ENCODE data around the gene RSPH4A.

Gene RSPH4A

DNA sequence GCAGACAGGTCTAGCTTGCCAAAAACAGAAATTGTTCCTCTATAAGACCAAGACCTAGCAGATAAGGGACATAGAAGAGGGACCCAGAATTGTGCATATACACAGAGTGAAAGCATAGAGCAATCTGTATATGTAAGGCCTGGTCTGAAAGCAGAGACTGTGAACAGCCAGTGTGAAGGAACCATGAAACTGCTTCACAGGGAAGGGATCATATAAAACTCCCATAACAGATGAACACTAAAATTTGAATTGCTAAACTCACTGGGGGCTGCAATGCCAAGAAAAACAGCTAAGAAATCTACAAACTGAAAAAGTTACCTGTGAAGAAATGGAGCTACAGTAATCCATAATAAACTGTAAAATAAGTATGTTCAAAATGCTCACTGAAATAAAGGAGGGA, 45.3 kb downstream of the RSPH4A start:
- peaks cover 9 to 26% of the 10 kb centered on the region in 2 experiments for H3K36me3 ChIP-seq (ENCODE audit: control insufficient read depth in 2 of 2, insufficient read depth in 1 of 2, low read length in 2 of 2)
- no peak overlapping the region for H3K27ac ChIP-seq (ENCODE audit: extremely low read depth, low read depth, low read length)
- no peaks in the 10 kb centered on the region for H3K9me3 ChIP-seq (ENCODE audit: control insufficient read depth, insufficient read depth, low read depth, low read length)
- CTCF ChIA-PET, result interaction anchor here (0.9 to 1.3 kb wide), 3 partner anchors 11 to 17 kb away, joined by 3 to 4 read pairs (median 3); no protein-coding TSS in a partner anchor
- H3K4me3 ChIP-seq (ENCODE audit: low read depth, low read length), result no peak overlapping the region
- peaks cover 3% of the 10 kb centered on the region; the same call in 1 of the 2 replicates for H3K4me1 ChIP-seq (ENCODE audit: control insufficient read depth, insufficient read depth, low read length)
- TF ChIP-seq ZNF140 (tag by site-specific recombination; IDR thresholded peaks at IDR 0.05) (no peak), ZBTB7A (tag by site-specific recombination; IDR thresholded peaks at IDR 0.05; ENCODE audit: low read depth) (no peak), ZNF239 (tag by site-specific recombination; IDR thresholded peaks at IDR 0.05) (no peak), TRIM28 (IDR thresholded peaks at IDR 0.05; ENCODE audit: borderline replicate concordance, low read length) (no peak), ZNF610 (tag by site-specific recombination; IDR thresholded peaks at IDR 0.05; ENCODE audit: borderline replicate concordance) (no peak), GFI1B (tag by site-specific recombination; IDR thresholded peaks at IDR 0.05) (no peak), ZNF549 (tag by site-specific recombination; IDR thresholded peaks at IDR 0.05) (no peak), HOXC10 (CRISPR knock-in tag; IDR thresholded peaks at IDR 0.05) (no peak), ZNF146 (tag by site-specific recombination; IDR thresholded peaks at IDR 0.05) (no peak), ZNF473 (tag by site-specific recombination; IDR thresholded peaks at IDR 0.05) (no peak), ZNF423 (tag by site-specific recombination; IDR thresholded peaks at IDR 0.05) (no peak), ZNF791 (tag by site-specific recombination; IDR thresholded peaks at IDR 0.05) (no peak), ZNF677 (tag by site-specific recombination; IDR thresholded peaks at IDR 0.05) (no peak), ZNF184 (tag by site-specific recombination; IDR thresholded peaks at IDR 0.05) (no peak)
- TF ChIP-seq, protein P1, sequence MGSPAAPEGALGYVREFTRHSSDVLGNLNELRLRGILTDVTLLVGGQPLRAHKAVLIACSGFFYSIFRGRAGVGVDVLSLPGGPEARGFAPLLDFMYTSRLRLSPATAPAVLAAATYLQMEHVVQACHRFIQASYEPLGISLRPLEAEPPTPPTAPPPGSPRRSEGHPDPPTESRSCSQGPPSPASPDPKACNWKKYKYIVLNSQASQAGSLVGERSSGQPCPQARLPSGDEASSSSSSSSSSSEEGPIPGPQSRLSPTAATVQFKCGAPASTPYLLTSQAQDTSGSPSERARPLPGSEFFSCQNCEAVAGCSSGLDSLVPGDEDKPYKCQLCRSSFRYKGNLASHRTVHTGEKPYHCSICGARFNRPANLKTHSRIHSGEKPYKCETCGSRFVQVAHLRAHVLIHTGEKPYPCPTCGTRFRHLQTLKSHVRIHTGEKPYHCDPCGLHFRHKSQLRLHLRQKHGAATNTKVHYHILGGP (tag by site-specific recombination; IDR thresholded peaks at IDR 0.05), result no peak
- TF ChIP-seq, protein P2, sequence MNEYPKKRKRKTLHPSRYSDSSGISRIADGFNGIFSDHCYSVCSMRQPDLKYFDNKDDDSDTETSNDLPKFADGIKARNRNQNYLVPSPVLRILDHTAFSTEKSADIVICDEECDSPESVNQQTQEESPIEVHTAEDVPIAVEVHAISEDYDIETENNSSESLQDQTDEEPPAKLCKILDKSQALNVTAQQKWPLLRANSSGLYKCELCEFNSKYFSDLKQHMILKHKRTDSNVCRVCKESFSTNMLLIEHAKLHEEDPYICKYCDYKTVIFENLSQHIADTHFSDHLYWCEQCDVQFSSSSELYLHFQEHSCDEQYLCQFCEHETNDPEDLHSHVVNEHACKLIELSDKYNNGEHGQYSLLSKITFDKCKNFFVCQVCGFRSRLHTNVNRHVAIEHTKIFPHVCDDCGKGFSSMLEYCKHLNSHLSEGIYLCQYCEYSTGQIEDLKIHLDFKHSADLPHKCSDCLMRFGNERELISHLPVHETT (tag by site-specific recombination; IDR thresholded peaks at IDR 0.05), result no peak
- TF ChIP-seq, protein P3, sequence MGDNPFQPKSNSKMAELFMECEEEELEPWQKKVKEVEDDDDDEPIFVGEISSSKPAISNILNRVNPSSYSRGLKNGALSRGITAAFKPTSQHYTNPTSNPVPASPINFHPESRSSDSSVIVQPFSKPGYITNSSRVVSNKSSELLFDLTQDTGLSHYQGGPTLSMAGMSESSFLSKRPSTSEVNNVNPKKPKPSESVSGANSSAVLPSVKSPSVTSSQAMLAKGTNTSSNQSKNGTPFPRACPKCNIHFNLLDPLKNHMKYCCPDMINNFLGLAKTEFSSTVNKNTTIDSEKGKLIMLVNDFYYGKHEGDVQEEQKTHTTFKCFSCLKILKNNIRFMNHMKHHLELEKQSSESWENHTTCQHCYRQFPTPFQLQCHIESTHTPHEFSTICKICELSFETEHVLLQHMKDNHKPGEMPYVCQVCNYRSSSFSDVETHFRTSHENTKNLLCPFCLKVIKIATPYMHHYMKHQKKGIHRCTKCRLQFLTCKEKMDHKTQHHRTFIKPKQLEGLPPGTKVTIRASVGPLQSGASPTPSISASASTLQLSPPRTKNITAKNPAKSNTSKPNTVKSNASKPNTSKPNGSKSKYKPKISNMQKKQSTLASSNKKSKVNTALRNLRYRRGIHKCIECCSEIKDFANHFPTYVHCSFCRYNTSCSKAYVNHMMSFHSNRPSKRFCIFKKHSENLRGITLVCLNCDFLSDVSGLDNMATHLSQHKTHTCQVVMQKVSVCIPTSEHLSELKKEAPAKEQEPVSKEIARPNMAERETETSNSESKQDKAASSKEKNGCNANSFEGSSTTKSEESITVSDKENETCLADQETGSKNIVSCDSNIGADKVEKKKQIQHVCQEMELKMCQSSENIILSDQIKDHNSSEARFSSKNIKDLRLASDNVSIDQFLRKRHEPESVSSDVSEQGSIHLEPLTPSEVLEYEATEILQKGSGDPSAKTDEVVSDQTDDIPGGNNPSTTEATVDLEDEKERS (tag by site-specific recombination; IDR thresholded peaks at IDR 0.05), result no peak
- TF ChIP-seq, protein P4, sequence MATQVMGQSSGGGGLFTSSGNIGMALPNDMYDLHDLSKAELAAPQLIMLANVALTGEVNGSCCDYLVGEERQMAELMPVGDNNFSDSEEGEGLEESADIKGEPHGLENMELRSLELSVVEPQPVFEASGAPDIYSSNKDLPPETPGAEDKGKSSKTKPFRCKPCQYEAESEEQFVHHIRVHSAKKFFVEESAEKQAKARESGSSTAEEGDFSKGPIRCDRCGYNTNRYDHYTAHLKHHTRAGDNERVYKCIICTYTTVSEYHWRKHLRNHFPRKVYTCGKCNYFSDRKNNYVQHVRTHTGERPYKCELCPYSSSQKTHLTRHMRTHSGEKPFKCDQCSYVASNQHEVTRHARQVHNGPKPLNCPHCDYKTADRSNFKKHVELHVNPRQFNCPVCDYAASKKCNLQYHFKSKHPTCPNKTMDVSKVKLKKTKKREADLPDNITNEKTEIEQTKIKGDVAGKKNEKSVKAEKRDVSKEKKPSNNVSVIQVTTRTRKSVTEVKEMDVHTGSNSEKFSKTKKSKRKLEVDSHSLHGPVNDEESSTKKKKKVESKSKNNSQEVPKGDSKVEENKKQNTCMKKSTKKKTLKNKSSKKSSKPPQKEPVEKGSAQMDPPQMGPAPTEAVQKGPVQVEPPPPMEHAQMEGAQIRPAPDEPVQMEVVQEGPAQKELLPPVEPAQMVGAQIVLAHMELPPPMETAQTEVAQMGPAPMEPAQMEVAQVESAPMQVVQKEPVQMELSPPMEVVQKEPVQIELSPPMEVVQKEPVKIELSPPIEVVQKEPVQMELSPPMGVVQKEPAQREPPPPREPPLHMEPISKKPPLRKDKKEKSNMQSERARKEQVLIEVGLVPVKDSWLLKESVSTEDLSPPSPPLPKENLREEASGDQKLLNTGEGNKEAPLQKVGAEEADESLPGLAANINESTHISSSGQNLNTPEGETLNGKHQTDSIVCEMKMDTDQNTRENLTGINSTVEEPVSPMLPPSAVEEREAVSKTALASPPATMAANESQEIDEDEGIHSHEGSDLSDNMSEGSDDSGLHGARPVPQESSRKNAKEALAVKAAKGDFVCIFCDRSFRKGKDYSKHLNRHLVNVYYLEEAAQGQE (tag by site-specific recombination; IDR thresholded peaks at IDR 0.05), result no peak
- TF ChIP-seq, protein P5, sequence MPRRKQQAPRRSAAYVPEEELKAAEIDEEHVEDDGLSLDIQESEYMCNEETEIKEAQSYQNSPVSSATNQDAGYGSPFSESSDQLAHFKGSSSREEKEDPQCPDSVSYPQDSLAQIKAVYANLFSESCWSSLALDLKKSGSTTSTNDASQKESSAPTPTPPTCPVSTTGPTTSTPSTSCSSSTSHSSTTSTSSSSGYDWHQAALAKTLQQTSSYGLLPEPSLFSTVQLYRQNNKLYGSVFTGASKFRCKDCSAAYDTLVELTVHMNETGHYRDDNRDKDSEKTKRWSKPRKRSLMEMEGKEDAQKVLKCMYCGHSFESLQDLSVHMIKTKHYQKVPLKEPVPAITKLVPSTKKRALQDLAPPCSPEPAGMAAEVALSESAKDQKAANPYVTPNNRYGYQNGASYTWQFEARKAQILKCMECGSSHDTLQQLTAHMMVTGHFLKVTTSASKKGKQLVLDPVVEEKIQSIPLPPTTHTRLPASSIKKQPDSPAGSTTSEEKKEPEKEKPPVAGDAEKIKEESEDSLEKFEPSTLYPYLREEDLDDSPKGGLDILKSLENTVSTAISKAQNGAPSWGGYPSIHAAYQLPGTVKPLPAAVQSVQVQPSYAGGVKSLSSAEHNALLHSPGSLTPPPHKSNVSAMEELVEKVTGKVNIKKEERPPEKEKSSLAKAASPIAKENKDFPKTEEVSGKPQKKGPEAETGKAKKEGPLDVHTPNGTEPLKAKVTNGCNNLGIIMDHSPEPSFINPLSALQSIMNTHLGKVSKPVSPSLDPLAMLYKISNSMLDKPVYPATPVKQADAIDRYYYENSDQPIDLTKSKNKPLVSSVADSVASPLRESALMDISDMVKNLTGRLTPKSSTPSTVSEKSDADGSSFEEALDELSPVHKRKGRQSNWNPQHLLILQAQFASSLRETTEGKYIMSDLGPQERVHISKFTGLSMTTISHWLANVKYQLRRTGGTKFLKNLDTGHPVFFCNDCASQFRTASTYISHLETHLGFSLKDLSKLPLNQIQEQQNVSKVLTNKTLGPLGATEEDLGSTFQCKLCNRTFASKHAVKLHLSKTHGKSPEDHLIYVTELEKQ (tag by site-specific recombination; IDR thresholded peaks at IDR 0.05; ENCODE audit: borderline replicate concordance), result no peak
- TF ChIP-seq, protein P6, sequence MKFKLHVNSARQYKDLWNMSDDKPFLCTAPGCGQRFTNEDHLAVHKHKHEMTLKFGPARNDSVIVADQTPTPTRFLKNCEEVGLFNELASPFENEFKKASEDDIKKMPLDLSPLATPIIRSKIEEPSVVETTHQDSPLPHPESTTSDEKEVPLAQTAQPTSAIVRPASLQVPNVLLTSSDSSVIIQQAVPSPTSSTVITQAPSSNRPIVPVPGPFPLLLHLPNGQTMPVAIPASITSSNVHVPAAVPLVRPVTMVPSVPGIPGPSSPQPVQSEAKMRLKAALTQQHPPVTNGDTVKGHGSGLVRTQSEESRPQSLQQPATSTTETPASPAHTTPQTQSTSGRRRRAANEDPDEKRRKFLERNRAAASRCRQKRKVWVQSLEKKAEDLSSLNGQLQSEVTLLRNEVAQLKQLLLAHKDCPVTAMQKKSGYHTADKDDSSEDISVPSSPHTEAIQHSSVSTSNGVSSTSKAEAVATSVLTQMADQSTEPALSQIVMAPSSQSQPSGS (tag by site-specific recombination; IDR thresholded peaks at IDR 0.05; ENCODE audit: low read depth), result no peak
- POLR2A ChIA-PET, result interaction anchor here (0.8 kb wide), 1 partner anchor 91 kb away, joined by 3 read pairs; the partner anchor contains the start of gene RWDD1
